ENCODE data around the gene FGGY.
"Not testable (repeated sequence)": the region's sequence is repeated elsewhere in the genome, so short reads cannot be mapped to it uniquely, and the experiment has no call there.

FGGY gene

DNA sequence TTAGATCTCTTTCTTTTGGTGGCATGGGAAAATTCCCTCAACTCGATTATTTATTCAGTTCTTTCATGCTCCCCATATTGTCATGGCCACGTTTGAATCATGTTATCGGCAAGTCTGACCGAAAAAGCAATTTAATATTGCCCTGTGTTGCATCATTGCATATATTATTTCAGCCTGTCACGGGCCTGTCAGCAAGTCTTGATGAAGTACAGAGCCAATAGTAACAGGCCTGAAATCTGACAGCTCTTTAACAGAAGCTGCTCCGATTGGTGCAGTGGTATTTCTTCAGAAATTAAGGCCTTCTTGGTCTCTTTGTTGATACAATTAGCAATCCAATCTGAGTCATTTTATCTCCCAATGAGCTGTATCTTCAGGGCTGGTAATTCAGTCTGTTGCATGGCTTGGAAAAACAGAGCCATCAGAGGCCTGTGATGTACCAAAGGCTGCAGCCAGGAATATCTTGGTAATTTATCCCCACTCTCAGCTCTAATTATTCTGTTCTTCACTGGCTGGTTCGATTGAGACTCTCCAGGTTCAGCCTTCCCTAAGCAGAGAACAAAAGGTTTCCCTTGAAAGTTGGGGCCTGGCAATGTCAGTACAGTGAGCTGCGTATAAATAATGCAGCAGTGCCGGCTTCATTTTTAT is 149.5 kb downstream of the FGGY start:
- DNase-seq (ENCODE audit: low read depth) = no peak

DNA sequence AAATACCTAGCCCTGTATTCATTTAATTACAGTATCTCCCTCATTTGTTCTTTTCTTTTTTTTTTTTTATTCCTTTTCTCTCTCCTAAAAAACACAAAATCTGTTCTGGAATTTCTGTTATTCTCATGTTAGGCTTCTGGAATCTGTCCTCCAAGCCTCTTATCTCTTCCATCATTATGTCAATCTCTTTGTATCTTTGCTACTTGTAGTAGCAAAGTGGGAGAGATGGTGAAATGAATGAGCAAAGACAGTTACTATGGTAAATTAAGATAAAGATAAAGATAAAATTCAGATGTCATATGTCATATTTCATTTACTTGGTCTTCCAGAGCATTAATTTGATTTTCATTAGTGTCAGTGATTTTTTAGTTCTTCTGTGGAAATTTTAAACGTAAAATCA is 155.1 kb downstream of the FGGY start:
- DNase-seq (ENCODE audit: low read depth) = no peak

DNA sequence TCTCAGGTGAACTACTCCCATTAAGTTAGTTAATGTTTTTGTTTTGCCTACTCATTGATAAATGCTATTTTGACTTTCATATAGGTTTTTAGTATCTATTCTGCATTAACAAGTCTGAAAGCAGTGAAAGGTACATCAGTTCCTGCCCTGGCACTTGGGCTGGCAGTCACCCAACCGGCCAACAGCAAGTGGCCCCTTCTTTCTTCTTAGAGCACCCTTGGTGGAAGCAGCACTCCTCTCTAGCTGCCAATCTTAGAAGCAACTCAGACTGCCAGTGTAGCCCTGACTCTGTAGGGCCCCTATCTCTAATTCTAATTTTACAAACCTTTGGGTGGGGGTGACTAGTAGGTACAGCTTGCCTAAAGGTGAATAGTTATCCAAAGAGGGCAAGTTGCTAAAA is 155.7 kb downstream of the FGGY start:
- no peak for DNase-seq (ENCODE audit: low read depth)

DNA sequence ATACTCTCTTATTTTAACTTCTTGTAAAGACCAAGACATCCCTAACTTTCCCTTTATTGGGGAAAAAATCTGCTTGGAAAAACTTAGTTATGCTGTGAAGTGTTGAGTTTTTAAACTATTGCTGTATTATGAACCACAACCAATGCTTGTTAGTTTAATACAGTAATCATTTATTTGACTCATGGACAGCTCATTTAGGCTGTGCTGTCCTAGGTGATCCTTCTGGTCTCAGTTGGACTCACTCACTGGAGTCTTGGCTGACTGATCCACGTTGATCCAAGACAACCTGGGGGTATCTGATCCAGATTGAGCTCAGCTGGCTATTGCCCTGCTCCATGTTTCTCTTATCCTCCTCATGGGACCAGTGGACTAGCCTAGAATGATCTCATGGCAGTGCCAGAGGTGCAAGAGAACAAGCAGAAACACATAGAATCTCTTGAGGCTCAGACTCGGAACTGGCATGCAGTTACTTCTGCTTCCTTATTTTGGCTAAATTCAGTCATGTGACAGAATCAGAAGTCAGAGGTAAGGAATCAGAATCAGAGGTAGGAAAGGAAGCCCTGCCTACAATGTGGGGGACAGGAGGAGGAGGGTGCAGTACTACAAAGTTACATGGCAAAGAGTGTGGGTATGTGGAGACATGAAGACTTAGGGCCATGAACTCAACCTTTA is 156.5 kb downstream of the FGGY start:
- DNase-seq (ENCODE audit: low read depth) = no peak

DNA sequence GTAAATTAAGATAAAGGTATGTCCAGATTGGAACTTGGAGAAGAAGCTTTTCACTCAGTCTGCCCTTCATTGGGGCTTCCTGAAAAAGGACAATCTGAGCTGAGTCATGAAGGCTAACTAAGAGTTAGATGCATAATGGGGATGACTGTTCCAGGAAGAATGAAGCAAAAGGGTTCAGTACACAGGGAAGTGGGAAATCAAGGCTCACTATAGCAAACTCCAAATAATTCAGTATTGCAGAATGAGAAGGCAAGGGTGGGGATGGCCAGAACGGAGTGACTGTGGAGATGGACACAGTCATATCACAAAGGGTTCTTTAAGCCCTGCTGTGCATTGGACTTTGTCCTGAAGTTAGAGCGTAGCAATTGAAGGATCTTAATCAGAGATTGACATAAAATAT is 158.3 kb downstream of the FGGY start:
- DNase-seq (ENCODE audit: low read depth) = no peak

DNA sequence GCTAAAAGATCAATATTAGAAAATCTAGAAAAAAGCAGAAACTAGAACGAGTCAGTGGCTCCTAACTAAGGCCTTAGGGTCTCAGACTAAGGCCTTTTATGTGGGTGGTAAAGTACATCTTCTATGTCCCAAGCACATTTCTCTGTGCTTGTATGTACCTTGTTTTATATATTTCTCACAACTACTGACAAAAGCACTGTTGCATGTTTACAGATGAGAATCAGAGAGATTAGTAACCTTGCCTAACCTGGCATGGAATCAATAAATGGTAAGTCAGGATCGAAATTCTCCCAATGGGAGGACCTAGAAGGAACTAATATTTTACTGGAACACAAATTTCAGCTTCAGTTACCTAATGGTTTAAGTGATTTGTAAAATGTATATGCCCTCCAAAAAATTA is 160.9 kb downstream of the FGGY start:
- DNase-seq (ENCODE audit: low read depth) = no peak

DNA sequence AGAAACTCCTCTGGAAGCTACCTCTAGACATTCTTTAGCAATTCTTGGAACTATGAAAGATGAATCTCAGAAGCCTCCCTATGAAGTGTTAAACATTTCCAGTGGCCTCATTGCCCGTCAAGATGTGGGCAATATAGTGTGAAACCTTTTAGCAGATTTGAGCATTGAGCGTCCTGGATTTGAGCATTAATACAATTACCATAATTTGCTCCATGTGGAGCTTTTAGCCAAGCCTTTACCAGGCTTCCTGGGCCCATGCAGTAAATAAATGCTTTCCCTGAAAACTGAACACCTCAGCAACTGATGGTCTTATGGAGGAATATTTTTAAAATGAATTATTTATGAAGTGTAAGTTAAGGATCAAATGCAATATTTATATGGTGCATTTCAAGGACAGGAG is 162.0 kb downstream of the FGGY start:
- DNase-seq (ENCODE audit: low read depth) = no peak

DNA sequence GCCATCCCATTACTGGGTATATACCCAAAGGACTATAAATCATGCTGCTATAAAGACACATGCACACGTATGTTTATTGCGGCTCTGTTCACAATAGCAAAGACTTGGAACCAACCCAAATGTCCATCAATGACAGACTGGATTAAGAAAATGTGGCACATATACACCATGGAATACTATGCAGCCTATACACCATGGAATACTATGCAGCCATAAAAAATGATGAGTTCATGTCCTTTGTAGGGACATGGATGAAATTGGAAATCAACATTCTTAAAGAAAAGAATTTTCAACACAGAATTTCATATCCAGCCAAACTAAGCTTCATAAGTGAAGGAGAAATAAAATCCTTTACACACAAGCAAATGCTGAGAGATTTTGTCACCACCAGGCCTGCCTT is 166.0 kb downstream of the FGGY start:
- not testable (repeated sequence) for DNase-seq (ENCODE audit: low read depth)

DNA sequence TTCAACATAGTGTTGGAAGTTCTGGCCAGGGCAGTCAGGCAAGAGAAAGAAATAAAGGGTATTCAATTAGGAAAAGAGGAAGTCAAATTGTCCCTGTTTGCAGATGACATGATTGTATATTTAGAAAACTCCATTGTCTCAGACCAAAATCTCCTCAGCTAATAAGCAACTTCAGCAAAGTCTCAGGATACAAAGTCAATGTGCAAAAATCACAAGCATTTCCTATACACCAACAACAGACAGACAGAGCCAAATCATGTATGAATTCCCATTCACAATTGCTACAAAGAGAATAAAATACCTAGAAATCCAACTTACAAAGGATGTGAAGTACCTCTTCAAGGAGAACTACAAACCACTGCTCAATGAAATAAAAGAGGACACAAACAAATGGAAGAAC is 168.6 kb downstream of the FGGY start:
- not testable (repeated sequence) for DNase-seq (ENCODE audit: low read depth)

DNA sequence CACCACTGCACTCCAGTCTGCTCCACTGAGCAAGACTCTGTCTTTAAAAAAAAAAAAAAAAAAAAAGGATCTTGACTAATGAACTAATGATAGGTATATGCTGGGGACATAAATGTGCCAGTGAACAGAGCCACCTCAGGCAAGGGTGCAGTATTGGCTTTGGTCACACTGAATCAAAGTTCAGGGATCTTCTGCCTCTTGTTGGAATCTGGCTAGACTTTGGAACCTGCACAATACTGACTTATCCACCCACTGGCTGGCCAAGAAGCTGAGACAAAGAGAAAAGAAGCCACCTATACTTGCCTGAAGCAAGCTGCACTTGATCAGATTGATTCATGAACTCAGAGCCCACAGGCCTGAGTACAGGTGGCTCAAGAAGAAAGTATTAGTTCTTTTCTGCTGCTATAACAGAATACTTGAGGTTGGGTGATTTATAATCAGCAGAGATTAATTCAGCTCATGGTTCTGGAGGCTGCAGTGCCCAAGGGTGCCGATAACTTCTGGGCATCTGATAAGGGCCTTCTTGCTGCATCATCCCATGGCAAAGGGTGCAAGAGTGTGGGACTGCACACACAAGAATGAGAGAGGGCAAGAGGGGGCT is 172.0 kb downstream of the FGGY start:
- DNase-seq (ENCODE audit: low read depth) = no peak

DNA sequence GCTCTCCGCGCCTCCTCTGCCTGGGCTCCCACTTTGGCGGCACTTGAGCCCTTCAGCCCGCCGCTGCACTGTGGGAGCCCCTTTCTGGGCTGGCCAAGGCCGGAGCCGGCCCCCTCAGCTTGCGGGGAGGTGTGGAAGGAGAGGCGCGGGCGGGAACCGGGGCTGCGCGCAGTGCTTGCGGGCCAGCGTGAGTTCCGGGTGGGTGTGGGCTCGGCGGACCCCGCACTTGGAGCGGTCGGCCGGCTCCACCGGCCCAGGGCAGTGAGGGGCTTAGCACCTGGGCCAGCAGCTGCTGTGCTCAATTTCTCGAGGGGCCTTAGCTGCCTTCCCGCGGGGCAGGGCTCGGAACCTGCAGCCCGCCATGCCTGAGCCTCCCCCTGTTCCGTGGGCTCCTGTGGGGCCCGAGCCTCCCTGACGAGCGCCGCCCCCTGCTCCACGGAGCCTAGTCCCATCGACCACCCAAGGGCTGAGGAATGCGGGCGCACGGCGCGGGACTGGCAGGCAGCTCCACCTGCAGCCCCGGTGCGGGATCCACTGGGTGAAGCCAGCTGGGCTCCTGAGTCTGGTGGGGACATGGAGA is 175.2 kb downstream of the FGGY start:
- DNase-seq (ENCODE audit: low read depth) = not testable (repeated sequence)

DNA sequence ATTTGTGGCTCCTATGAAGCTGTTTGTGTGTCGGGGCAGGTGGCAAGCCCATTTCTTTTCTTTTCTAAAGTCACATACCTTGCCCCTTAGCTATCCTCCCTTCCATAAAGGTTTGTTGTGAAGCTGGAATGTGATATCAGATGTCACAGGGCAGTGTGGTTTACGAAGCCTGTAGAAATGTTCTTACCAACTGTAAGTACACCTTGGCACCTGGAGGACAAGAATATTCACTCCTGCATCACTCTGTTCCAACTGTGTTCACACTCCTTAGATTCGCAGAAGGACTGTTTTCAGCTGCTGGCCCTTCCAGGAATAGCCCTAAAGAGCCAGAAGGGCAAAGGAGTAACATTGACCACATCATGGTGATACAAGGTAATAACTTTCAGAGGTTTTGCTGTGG is 176.9 kb downstream of the FGGY start:
- DNase-seq (ENCODE audit: low read depth) = no peak

DNA sequence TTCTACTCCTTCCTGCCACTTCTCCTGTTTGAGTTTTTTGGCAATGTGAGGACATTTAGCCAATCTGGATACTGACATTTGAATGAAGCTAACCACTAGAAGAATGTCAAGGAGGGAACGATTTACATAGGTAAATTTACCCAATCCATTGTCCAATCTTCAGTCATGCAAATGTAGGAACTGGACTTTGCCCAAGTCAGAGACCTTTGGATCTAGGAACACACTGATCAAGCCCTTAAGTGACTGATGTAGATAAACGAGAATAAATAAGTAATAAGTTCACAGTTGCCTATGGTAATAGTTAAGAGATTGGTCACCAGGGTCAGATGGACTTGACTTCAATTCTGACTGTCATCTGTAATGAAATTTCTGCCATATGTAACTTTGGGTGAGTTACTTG is 177.6 kb downstream of the FGGY start:
- DNase-seq (ENCODE audit: low read depth) = no peak

DNA sequence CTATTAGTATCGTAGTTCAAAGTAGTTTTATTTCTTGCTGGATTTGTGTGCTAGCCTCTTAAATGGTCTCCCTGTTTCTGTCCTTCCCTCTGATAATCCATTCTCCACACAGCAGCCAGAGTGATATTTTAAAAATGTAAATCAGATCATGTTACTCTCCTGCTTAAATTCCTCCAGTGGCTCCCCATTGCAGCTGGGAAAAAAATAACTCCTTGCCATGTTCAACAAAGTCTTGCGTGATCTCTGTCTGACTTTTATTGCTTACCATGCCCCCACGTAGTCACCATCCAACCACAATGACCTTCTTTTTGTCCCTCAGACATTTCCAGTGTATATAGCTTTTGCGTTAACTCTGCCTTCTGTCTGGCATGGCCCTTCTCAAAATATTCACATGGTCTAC is 178.8 kb downstream of the FGGY start:
- no peak for DNase-seq (ENCODE audit: low read depth)

DNA sequence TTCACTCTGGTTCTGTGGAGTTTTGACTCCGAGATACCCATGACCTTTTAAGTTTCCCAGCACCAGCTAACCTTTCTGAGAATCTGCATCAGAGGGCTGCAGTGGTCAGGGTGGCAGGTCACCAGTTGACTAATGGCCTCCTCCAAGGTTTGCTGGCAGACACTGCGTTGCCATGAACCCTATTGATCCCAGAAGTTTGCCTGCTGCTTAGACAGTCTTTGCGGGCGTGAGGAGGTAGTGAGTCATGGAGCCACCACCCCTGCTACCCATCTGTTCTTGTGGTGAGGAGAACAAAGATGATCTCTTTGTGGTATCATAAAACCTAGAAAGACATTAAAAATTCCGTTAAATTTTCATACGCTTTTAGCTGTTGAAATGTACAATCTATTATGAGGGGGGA is 180.4 kb downstream of the FGGY start:
- no peak for DNase-seq (ENCODE audit: low read depth)

DNA sequence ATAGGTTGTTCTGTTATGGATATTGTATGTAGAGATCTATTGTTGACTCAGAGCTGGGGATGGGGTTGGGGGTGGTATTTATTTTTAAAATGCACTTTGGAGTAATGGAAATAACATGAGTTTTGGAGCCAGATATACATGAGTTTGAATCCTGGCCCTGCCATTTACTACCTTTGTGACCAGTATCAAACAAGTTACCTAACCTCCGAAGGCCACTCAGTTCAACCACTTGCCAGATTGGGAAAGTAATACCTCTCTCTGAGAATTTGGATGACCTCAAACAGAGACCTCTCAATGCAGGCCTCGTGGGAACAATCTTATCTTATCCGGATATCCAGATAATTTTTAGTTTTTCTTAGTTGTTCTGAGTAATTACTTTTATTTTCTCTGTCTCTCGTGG is 181.0 kb downstream of the FGGY start:
- no peak for DNase-seq (ENCODE audit: low read depth)

DNA sequence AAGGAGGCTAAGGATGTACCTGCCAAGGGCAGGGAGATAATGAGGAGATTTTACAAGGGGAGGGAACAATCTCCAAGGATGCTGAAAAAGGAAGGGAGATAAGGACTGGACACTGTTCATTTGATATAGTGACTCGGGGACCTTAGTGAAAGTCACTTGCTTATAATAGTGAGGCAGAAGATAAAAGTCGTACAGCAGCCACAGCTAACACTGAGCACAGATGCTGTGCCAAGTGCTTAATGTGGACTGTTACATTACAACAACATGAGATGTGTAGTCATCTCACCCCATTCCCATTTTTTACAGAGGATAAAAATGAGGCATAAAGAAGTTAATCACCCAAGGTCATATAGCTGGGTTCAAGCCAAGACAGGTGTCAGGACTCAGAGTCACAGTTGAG is 181.9 kb downstream of the FGGY start:
- DNase-seq (ENCODE audit: low read depth) = no peak

DNA sequence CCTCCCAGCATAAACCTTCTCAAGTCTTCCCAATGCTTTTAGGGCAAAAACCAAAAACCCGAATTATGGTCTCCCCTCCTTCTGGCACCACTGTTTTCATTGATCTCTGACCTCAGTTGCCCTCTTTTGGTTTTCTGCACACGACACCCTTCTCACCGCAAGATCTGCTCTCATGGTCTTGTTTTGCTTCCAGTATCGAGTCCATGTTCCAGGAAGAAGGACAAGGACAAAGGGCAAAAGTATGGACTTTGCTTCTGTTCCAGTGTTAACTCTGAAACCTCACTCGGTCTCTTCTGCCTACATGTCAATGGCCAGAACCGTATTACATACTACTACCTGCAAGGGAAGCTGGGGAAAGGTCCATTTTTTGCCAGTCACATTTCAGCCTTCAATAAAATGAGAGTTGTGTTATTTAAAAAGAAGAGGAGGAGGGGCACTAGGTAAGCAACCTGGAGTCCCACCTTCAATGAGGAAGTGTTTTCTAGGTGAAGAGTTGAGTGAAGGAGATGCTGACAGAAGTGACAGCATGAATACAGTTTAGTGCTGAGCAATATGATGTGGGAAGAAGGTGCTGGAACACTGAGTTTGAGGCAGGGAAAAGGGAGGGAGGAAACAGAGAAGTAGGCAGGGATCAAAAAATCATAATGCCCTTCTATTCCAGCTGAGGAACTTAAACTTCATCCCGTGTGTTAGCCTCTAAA is 183.4 kb downstream of the FGGY start:
- no peak for DNase-seq (ENCODE audit: low read depth)

DNA sequence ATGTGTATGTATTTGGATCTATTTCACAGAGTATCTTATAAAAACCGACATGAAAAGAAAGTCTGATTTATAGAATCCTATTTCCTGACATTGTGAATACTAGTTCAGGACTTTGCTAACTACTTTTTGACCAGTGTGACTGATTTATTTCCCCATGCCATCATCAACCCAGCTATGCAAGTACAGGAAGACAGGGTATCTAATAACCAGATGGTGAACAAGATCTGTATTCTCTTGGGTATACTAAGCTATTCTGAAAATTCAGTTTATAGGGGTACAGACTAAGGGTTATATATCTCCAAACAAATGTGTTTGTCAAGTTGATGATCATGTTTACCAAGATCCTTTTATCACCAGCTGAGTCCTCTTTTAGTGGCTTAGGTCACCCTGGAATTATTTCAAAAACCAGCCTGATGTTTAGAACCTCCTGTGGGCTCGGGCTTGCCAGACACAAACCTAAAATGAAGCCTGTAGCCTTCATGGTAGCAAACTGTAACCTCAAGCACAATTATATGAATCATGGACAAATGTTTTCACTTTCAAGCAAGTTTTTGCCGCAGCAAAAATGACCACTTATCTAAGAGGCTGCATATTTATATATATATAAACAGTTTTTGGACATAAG is 185.1 kb downstream of the FGGY start:
- no peak for DNase-seq (ENCODE audit: low read depth)

DNA sequence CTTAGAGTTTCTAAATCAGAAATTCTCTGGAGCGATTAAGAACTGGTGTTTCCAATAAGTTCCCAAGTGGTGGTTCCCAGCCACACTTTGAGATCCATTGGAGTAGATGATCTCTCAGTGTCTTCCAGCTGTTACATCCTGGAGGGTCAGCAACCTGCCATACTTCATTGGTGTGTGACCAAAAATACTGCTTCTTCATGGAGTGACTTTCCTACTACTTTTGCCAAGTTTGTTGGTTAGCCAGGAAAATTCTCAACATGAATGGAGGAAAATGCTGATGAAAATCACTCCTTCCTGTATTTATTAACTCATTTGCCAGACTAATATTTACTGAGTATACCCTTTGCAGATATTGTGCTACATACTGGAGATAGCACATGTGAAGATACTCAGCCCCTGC is 186.1 kb downstream of the FGGY start:
- no peak for DNase-seq (ENCODE audit: low read depth)

DNA sequence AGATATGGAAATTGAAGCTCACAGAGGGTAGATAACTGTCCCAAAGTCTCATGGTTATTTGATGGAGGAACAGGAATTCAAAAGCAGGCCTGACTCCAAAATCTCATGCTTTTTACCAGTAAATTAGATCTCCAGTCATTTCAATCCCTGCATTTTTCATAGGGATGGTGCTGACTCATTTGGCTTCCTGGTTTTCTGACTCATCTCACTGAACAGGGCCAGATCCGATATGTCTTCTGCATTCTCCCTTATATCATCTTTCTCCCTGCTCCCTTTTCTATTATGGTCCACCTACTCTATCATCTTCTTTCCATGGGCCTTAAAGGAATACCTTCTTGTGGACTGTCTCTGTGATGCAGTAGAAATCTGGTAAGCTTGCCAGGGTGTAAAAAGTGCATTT is 187.2 kb downstream of the FGGY start:
- no peak for DNase-seq (ENCODE audit: low read depth)

DNA sequence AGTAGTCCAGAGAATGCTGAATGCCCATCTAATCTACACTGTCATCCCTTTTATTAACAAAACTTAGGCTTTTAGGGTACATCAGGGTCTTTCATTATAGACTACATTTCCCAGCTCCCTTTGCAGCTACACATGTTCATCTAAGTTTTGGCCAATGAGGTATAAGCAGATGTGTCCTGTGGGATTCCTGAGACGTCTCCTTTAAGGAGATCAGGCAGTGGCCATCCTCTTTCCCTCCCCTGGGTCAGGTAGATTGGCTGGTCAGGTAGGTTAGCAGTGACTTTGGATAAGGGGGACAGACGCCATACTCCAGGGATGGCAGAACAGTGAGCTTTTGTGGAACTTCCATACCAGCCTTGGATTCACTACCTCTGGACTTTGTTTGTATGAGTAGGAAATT is 188.3 kb downstream of the FGGY start:
- no peak for DNase-seq (ENCODE audit: low read depth)

Measured in activated T-cell treated with anti-CD3 and anti-CD28 coated beads for 1 hour (primary cell).